Left lung (tissue), 10 donors: Measurements from ENCODE around the gene GSTP1. TPM values are rescaled to one million over a fixed set of nuclear protein-coding genes. Genes with fewer than 3 reads are reported as not detected.
"Not testable (repeated sequence)": the region's sequence is repeated elsewhere in the genome, so short reads cannot be mapped to it uniquely, and the experiment has no call there.

ENCODE experiments used
- ATAC-seq: fragments of 200-7000 bp; cut with Tn5 transposase; one replicate; pipeline ENCODE4 v1.9.1; 2020; ENCODE audit warnings: moderate library complexity
- DNase-seq, 4 donors: peaks; one replicate each; pipeline ENCODE4 v3.0.0-alpha.2; 2013 to 2020
- H3K27ac ChIP-seq, 2 donors: fragments of 200-600 bp; sonication (generic) in 1 of 2; one replicate each; pipeline versions ENCODE4 v1.5.0 to v1.8.0; 2020 to 2021
- H3K27me3 ChIP-seq, 2 donors: fragments of 200-600 bp; sonication (generic) in 1 of 2; one replicate each; pipeline versions ENCODE4 v1.5.0 to v1.8.0; 2020 to 2021
- H3K36me3 ChIP-seq, 2 donors: fragments of 200-600 bp; sonication (generic) in 1 of 2; one replicate each; pipeline versions ENCODE4 v1.5.0 to v1.8.0; 2020 to 2021
- H3K4me1 ChIP-seq, 2 donors: fragments of 200-600 bp; one replicate each; pipeline ENCODE4 v1.8.0; 2021
- H3K4me3 ChIP-seq, 2 donors: fragments of 200-600 bp; sonication (generic) in 1 of 2; one replicate each; pipeline versions ENCODE4 v1.5.0 to v1.8.0; 2020 to 2021; ENCODE audit warnings: mild to moderate bottlenecking in 1 of 2
- H3K9me3 ChIP-seq, 2 donors: fragments of 200-600 bp; sonication (generic) in 1 of 2; one replicate each; pipeline versions ENCODE4 v1.5.0 to v1.8.0; 2020 to 2021
- intact Hi-C, 2 donors: fragments of 100-400 bp; cut with DNase I; formaldehyde crosslinking; loops; one replicate each; pipeline versions ENCODE4 v1.11.2 to v1.14.2; 2022
- polyA plus RNA-seq, 6 donors: library from polyadenylated mRNA; unstranded; fragments of 120-200 nt; gene quantifications; one replicate each; pipeline ENCODE4 v1.2.1, GENCODE V29; 2013; ENCODE audit not compliant: insufficient read length in 6 of 6
- total RNA-seq, 2 donors: library from RNA; stranded (reverse); fragmentation: NEBNext Ultra II Directional; extraction: Animal tissue kit (Norgen Biotek cat#: 25700); gene quantifications; one replicate each; pipeline ENCODE4 v1.2.1, GENCODE V29; 2021
- TF ChIP-seq, protein P1 (sequence below), 2 donors: fragments of 200-600 bp; sonication (generic) in 1 of 2; IDR thresholded peaks; one replicate each; pipeline versions ENCODE4 v1.5.0 to v1.8.0; 2021; ENCODE audit warnings: antibody characterized with exemption in 2 of 2
- donor health status: DM: no; HTN: yes; CAD: no.
- donor health status: DM: no; HTN: no; CAD: no.

The GSTP1 gene
- total and polyA plus RNA-seq, 8 donors = 651 to 1,058 (median 749) TPM

DNA sequence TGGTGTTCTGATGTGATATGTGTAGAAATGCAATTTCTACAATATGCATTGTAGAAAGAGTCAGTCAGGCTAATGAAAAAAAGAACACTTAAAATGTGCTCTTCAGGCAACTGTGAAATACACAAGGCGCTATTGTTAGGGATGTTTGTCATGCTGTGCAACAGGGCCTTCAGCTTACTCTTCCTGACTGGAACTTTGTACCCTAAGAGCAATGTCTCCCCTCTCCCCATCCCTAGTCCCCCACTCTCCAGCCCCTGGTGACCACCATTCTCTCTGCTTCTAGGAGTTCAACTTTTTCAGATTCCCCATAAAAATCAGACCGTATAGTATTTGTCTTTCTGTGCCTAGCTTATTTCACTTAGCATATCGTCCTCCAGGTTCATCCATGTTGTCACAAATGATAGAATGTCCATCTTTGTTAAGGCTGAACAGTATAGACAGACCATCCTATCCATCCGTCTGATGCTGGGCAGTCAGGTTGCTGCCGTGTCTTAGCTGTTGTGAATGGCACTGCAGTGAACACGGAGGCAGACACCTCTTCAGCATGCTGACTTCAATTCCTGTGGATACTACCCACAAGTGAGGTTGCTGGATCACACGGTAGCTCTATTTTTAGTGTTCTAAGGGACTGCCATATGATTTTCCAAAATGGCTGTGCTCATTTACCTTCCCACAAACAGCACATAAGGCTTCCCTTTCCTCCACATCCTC lies 33.8 kb downstream of the GSTP1 start:
- Histone ChIP-seq H3K27me3 (peaks cover 0 to 33% of the 10 kb centered on the region in 2 donors), H3K4me3 (no peak overlapping the region), H3K9me3 (no peaks in the 10 kb centered on the region), H3K4me1 (peaks cover 4 to 15% of the 10 kb centered on the region in 2 donors), H3K27ac (no peak overlapping the region), H3K36me3 (peaks cover 0 to 9% of the 10 kb centered on the region in 2 donors)
- intact Hi-C loops = no loop called here
- ATAC-seq = no peak
- no peak for DNase-seq
- TF ChIP-seq, protein P1, sequence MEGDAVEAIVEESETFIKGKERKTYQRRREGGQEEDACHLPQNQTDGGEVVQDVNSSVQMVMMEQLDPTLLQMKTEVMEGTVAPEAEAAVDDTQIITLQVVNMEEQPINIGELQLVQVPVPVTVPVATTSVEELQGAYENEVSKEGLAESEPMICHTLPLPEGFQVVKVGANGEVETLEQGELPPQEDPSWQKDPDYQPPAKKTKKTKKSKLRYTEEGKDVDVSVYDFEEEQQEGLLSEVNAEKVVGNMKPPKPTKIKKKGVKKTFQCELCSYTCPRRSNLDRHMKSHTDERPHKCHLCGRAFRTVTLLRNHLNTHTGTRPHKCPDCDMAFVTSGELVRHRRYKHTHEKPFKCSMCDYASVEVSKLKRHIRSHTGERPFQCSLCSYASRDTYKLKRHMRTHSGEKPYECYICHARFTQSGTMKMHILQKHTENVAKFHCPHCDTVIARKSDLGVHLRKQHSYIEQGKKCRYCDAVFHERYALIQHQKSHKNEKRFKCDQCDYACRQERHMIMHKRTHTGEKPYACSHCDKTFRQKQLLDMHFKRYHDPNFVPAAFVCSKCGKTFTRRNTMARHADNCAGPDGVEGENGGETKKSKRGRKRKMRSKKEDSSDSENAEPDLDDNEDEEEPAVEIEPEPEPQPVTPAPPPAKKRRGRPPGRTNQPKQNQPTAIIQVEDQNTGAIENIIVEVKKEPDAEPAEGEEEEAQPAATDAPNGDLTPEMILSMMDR (IDR thresholded peaks at IDR 0.05) = no peak

DNA sequence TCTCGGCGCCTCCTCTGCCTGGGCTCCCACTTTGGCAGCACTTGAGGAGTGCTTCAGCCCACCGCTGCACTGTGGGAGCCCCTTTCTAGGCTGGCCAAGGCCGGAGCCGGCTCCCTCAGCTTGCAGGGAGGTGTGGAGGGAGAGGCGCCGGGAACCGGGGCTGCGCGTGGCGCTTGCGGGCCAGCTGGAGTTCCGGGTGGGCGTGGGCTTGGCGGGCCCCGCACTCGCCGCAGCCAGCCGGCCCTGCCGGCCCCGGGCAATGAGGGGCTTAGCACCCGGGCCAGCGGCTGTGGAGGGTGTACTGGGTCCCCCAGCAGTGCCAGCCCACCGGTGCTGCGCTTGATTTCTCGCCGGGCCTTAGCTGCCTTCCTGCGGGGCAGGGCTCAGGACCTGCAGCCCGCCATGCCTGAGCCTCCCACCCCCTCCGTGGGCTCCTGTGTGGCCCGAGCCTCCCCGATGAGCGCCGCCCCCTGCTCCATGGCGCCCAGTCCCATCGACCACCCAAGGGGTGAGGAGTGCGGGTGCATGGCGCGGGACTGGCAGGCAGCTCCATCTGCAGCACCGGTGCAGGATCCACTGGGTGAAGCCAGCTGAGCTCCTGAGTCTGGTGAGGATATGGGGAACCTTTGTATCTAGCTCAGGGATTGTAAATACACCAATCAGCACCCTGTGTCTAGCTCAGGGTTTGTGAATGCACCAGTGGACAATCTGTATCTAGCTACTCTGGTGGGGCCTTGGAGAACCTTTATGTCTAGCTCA lies 35.5 kb downstream of the GSTP1 start:
- peaks cover 0 to 32% of the 10 kb centered on the region in 2 donors for H3K27me3 ChIP-seq
- H3K9me3 ChIP-seq, H3K36me3 ChIP-seq, H3K27ac ChIP-seq, DNase-seq, H3K4me3 ChIP-seq, H3K4me1 ChIP-seq, ATAC-seq, intact Hi-C loops: not testable (repeated sequence)

DNA sequence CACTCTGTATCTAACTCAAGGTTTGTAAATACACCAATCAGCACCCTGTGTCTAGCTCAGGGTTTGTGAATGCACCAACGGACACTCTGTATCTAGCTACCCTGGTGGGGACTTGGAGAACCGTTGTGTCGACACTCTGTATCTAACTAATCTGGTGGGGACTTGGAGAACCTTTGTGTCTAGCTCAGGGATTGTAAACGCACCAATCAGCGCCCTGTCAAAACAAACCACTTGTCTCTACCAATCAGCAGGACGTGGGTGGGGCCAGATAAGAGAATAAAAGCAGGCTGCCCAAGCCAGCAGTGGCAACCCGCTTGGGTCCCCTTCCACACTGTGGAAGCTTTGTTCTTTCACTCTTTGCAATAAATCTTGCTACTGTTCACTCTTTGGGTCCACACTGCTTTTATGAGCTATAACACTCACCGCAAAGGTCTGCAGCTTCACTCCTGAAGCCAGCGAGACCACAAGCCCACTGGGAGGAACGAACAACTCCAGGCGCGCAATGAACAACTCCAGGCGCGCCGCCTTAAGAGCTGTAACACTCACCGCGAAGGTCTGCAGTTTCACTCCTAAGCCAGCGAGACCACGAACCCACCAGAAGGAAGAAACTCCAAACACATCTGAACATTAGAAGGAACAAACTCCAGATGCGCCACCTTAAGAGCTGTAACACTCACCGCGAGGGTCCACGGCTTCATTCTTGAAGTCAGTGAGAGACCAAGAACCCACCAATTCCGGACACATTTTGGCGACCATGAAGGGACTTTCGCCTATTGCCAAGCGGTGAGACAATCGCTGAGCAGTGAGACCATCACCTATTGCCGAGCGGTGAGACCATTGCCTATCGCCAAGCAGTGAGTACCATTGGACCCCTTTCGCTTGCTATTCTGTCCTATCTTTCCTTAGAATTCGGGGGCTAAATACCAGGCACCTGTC lies 36.3 kb downstream of the GSTP1 start:
- H3K36me3 ChIP-seq, H3K4me3 ChIP-seq, DNase-seq, H3K27ac ChIP-seq, H3K9me3 ChIP-seq, H3K4me1 ChIP-seq, intact Hi-C loops, ATAC-seq: not testable (repeated sequence)
- peaks cover 0 to 23% of the 10 kb centered on the region in 2 donors for H3K27me3 ChIP-seq

DNA sequence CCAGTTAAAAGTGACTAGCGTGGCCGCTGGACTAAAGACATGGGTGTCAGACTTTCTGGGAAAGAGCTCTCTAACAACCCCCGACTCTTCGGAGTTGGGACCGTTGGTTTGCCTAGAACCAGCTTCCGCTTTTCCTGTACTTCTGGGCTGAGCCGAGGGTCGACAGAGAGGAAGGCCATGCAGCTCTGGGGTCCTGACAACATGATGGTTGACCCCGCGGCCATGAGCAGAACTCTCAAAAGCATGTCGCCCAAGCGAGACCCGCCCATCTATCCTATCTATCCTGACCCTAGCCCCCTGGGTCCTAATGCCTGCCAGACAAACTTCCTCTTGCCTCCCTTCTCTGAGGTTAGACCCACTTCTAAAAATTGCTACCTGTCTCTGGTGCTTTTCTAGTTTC lies 37.0 kb downstream of the GSTP1 start:
- H3K9me3 ChIP-seq, H3K4me1 ChIP-seq, H3K36me3 ChIP-seq, H3K27ac ChIP-seq, ATAC-seq, H3K4me3 ChIP-seq, intact Hi-C loops, DNase-seq: not testable (repeated sequence)
- peaks cover 0 to 16% of the 10 kb centered on the region in 2 donors for H3K27me3 ChIP-seq

DNA sequence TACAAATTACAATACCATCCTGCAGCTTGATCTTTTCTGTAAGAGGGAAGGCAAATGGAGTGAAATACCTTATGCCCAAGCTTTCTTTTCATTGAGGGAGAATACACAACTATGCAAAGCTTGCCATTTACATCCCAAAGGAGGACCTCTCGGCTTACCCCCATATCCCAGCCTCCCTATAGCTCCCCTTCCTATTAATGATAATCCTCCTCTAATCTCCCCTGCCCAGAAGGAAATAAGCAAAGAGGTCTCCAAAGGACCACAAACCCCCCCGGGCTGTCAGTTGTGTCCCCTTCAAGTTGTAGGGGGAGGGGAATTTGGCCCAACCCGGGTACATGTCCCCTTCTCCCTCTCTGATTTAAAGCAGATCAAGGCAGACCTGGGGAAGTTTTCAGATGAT lies 38.3 kb downstream of the GSTP1 start:
- H3K27ac ChIP-seq, intact Hi-C loops, ATAC-seq: not testable (repeated sequence)

DNA sequence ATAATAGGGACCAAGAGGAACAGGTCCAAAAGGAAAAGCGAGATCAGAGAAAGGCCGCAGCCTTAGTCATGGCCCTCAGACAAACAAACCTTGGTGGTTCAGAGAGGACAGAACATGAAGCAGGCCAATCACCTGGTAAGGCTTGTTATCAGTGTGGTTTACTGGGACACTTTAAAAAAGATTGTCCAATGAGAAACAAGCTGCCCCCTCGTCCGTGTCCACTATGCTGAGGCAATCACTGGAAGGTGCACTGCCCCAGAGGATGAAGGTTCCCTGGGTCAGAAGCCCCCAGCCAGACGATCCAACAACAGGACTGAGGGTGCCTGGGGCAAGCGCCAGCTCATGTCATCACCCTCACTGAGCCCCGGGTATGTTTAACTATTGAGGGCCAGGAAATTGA lies 39.3 kb downstream of the GSTP1 start:
- H3K9me3 ChIP-seq, H3K4me1 ChIP-seq, H3K4me3 ChIP-seq, intact Hi-C loops, ATAC-seq, H3K36me3 ChIP-seq, H3K27ac ChIP-seq, H3K27me3 ChIP-seq, DNase-seq: not testable (repeated sequence)

More for the DNA sequence above, 38.3 kb downstream of the GSTP1 start:
- H3K36me3 ChIP-seq, H3K4me3 ChIP-seq, H3K4me1 ChIP-seq, H3K27me3 ChIP-seq, H3K9me3 ChIP-seq, DNase-seq: not testable (repeated sequence)

DNA sequence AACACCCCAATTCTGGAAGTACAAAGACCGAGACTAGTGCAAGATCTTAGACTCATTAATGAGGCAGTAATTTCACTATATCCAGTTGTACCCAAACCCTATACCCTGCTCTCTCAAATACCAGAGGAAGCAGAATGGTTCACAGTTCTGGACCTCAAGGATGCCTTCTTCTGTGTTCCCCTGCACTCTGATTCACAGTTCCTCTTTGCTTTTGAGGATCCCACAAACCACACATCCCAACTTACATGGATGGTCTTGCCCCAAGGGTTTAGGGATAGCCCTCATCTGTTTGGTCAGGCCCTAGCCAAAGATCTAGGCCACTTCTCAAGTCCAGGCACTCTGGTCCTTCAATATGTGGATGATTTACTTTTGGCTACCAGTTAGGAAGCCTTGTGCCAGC lies 40.2 kb downstream of the GSTP1 start:
- ATAC-seq, H3K4me3 ChIP-seq, H3K36me3 ChIP-seq, DNase-seq, intact Hi-C loops, H3K4me1 ChIP-seq, H3K9me3 ChIP-seq, H3K27ac ChIP-seq, H3K27me3 ChIP-seq: not testable (repeated sequence)

DNA sequence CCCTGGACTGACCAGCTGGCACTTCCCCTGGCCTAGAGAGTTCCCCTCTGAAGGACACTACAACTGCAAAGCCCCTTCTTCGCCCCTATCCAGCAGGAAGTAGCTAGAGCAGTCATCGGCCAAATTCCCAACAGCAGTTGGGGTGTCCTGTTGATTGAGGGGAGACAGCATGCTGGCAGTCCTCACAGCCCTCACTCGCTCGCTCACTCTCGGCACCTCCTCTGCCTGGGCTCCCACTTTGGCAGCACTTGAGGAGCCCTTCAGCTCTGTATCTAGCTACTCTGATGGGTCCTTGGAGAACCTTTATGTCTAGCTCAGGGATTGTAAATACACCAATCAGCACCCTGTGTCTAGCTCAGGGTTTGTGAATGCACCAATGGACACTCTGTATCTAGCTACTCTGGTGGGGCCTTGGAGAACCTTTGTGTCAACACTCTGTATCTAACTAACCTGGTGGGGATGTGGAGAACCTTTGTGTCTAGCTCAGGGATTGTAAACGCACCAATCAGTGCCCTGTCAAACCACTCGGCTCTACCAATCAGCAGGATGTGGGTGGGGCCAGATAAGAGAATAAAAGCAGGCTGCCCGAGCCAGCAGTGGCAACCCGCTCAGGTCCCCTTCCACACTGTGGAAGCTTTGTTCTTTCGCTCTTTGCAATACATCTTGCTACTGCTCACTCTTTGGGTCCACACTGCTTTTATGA lies 42.7 kb downstream of the GSTP1 start:
- H3K27ac ChIP-seq, ATAC-seq, H3K9me3 ChIP-seq, H3K4me3 ChIP-seq, H3K27me3 ChIP-seq, intact Hi-C loops, DNase-seq, H3K36me3 ChIP-seq: not testable (repeated sequence)
- H3K4me1 ChIP-seq = peaks cover 0 to 20% of the 10 kb centered on the region in 2 donors
